OCI-M2 (cell line): ENCODE data around the gene PEX6.
A peak's percentile ranks its signal among the peaks of the same experiment; 100 is the strongest.

Experiments
- DNase-seq: peaks from one replicate; lab custom pipeline; 2025; ENCODE audit not compliant: unreplicated experiment; lab: John Stamatoyannopoulos, UW

Gene PEX6

GRCh38 chr6:42936398-42936797 is 42.6 kb downstream of the PEX6 start:
- no peak for DNase-seq

- DNase-seq, result no peak
These were observed 43.7 kb downstream of the PEX6 start for GRCh38 chr6:42935322-42935721.

DNA sequence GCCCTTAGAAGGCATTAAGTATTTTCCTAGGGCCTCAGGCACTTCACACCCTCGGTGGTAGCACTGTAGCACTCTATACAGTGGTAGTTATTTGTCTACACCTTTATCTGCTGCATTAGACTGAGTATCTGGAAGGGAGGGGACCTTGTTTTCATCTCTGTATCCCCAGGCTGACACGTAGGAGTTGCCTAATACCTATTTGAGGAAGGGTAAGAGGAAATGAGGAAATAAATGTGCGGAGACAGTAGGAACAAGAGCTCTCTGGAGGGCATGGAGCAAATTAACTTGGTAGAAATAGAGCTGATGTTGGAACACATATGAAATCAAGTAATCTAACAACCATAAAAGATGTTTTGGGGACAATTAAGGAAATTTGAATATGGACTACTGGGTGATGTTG is 45.8 kb downstream of the PEX6 start:
- no peak for DNase-seq

DNA sequence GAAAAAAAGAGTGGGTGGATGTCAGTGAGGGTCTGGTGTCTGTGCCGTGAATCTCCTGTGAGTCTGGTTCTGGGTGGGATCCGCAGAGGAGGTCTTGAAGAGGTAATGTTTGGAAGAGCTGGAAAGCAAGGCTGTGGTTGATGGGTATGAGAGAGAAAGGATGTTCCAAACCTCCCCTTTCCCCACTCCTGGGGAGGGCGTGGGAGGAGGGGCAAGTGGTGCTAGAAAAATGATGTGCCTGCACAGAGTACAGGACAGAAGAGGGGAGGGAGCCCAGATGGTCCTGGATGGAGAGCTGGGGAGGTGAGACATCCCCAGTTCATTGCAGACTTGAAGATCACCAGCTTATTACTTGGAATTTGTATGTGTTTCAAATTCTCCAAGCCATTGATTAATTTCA is 46.6 kb downstream of the PEX6 start:
- no peak for DNase-seq

DNA sequence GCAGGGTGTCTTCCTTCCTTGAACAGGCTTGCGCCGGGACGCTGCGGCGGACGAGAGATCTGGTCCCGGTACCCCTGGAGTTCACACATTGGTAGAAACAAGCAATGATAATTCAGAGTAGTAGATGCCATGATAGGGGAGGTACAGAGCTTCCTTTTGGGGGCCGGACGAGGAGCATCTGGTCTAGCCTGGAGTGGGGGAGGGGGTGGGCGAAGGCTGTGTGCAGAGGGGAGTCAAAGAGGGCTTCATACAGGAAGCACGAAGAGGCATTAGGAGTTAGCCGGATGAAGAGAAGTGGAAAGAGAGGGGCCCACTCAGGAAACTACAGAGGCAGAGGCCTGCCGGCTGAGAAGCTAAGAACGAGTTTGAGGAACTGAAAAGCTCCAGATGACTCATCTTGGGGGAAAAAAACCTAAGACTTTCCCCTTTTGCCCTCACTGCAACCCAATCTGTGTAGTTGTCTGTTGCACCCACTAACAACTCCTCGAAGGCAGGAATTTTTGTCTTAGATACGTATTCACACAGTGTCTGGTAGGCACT is 49.1 kb downstream of the PEX6 start:
- DNase-seq, result peak; percentile 74

- peak; percentile 97 for DNase-seq
These were observed 49.8 kb downstream of the PEX6 start, which contains the start of gene CNPY3 for GRCh38 chr6:42928986-42929820. Gene CNPY3 (plus strand): TSS chr6:42929480. CDS start chr6:42929571, 91 bp downstream.

DNA sequence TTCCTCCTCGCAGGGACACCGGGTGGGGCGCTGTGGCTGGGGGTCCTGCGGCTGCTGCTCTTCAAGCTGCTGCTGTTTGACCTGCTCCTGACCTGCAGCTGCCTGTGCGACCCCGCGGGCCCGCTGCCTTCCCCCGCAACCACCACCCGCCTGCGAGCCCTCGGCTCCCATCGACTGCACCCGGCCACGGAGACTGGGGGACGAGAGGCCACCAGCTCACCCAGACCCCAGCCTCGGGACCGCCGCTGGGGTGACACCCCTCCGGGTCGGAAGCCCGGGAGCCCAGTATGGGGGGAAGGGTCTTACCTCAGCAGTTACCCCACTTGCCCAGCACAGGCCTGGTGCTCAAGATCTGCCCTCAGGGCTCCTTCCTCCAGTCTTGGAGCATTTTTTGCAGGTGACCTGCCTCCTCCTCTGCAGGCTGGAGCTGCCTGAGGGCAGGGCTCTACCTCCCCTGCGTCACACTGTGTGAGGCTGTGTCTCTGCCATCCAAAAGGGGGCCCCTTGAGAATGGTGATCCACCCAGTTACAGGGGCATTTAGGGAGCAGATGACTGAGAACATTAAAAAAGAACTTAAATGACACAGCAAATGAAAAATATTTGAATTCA is 53.6 kb downstream of the PEX6 start:
- no peak for DNase-seq

GRCh38 chr6:42923666-42924065 is 55.3 kb downstream of the PEX6 start:
- no peak for DNase-seq

DNA sequence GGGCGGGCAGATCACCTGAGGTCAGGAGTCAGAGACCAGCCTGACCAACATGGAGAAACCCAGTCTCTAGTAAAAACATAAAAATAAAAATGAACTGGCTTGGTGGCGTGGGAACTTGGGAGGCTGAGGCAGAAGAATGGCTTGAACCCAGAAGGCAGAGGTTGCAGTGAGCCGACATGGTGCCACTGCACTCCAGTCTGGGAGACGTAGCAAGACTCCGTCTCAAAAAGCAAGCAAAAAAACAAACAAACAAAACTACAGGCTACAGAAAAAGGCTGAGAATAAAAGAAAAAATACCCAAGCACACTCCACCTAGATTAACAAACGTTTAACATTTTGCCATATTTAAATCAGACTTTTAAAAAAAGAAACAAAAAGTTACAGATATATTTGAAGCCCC is 57.2 kb downstream of the PEX6 start:
- DNase-seq, result no peak

GRCh38 chr6:42916288-42916687 is 62.7 kb downstream of the PEX6 start:
- no peak for DNase-seq

- no peak for DNase-seq
These were observed 63.2 kb downstream of the PEX6 start, which contains the start of gene PTCRA for GRCh38 chr6:42915732-42916131. Gene PTCRA (plus strand): TSS chr6:42916053. CDS start chr6:42916070, 17 bp downstream.

DNA sequence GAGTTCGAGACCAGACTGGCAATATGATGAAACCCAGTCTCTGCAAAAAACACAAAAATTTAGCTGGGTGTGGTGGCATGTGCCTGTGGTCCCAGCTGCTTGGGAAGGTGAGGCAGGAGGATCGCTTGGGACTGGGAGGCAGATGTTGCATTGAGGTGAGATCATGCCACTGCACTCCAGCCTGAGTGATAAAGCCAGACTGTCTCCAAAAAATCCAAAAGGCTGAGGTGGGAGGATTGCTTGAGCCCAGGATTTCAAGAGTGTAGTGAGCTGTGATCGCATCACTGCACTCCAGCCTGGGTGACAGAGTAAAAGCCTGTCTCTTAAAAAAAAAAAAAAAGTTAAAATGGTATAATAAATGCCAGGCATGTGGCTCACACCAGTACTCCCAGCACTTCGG is 64.4 kb downstream of the PEX6 start:
- DNase-seq, result no peak
